Ascending aorta (tissue), 2 donors: ENCODE measurements around the gene TNFRSF8. TPM values are rescaled to one million over a fixed set of nuclear protein-coding genes. Genes with fewer than 3 reads are reported as not detected.
"Not testable (repeated sequence)": the region's sequence is repeated elsewhere in the genome, so short reads cannot be mapped to it uniquely, and the experiment has no call there.

Experiments used
- DNase-seq, 2 donors: peaks; one replicate each; pipeline ENCODE4 v3.0.0-alpha.2; 2019; ENCODE audit warnings: low spot score in 2 of 2
- H3K27ac ChIP-seq, 2 donors: fragments of 200-600 bp; sonication (generic); one replicate each; pipeline ENCODE4 v1.5.1; 2016 to 2017; ENCODE audit warnings: mild to moderate bottlenecking in 1 of 2
- H3K27me3 ChIP-seq: fragments of 200-600 bp; sonication (generic); one replicate; pipeline ENCODE4 v1.5.1; 2017
- H3K36me3 ChIP-seq, 2 donors: fragments of 200-600 bp; sonication (generic); one replicate each; pipeline ENCODE4 v1.5.1; 2016
- H3K4me1 ChIP-seq, 2 donors: fragments of 200-600 bp; sonication (generic); one replicate each; pipeline ENCODE4 v1.5.1; 2016 to 2017; ENCODE audit warnings: mild to moderate bottlenecking in 1 of 2
- H3K4me3 ChIP-seq, 2 donors: fragments of 200-600 bp; sonication (generic); one replicate each; pipeline ENCODE4 v1.5.1; 2016 to 2017; ENCODE audit warnings: mild to moderate bottlenecking in 1 of 2
- H3K9me3 ChIP-seq, 2 donors: fragments of 200-600 bp; sonication (generic); one replicate each; pipeline ENCODE4 v1.5.1; 2016
- CTCF ChIP-seq, 3 experiments: fragments of 200-600 bp in 2 of 3; fragments of 450-650 bp in 1 of 3; sonication (generic) in 2 of 3; IDR thresholded peaks; one replicate each; pipeline ENCODE4 v1.5.1; 2016 to 2019; ENCODE audit warnings: antibody characterized with exemption in 3 of 3, mild to moderate bottlenecking in 1 of 3, moderate library complexity in 1 of 3
- intact Hi-C: fragments of 100-400 bp; cut with DNase I; formaldehyde crosslinking; loops from one replicate; pipeline ENCODE4 v1.15.1; 2023
- total RNA-seq: library from RNA; depleted of rRNA; stranded (reverse); fragments of >200 nt; gene quantifications from one replicate; pipeline ENCODE4 v1.1.0, GENCODE V29; 2016

TNFRSF8 gene
- total RNA-seq, 1 donor from 2014 or later = 22.8 TPM

DNA sequence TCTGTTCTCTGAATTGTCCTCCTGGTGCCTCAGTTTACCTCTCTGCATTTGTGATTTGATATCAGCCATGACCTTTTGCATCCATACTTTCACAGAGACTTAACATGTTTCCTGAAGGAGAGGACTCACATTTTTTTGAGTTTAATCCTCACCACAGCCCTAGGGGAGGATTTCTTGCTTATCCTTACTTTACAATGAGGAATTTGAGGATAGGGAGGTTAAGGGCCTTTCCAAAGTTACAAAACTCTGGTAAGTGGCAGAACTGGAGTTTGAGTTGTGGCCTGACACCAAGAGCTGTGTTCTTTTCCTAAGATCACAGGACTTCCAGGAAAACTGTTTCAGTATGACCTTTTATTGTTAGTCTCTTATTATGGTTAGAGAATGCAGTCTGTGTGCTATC, 34.2 kb downstream of the TNFRSF8 start:
- Histone ChIP-seq H3K4me3 (no peak overlapping the region), H3K36me3 (no peaks in the 10 kb centered on the region), H3K27me3 (no peaks in the 10 kb centered on the region), H3K4me1 (no peaks in the 10 kb centered on the region), H3K27ac (no peak overlapping the region), H3K9me3 (no peaks in the 10 kb centered on the region)
- DNase-seq = no peak
- no peak for TF ChIP-seq CTCF (IDR thresholded peaks at IDR 0.05)
- intact Hi-C loops = no loop called here

DNA sequence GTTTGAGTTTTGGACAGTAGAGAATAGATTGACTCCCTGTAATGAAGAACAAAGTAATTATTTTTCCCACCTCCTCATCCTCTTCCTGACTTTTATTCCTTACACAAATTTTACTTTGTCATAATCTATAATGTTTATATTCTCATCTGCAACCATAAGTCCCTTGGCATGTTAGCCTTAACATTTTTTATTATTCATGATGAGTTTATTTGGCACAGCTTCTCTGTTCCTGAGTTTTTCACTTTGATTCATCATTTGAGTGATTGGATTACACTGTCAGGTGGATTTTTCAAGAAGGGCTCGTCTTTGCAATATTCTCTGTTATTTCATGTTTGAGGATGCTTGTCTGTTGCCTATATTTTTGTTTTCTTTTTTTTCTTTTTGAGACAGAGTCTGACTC, 35.7 kb downstream of the TNFRSF8 start:
- Histone ChIP-seq H3K9me3 (no peaks in the 10 kb centered on the region), H3K4me1 (no peaks in the 10 kb centered on the region), H3K27me3 (no peaks in the 10 kb centered on the region), H3K36me3 (no peaks in the 10 kb centered on the region), H3K27ac (no peak overlapping the region), H3K4me3 (no peak overlapping the region)
- DNase-seq = no peak
- TF ChIP-seq CTCF (IDR thresholded peaks at IDR 0.05) = no peak
- intact Hi-C loops = no loop called here

GRCh38 chr1:12099610-12100009, 36.5 kb downstream of the TNFRSF8 start:
- no peaks in the 10 kb centered on the region for H3K9me3 ChIP-seq
- intact Hi-C loops = no loop called here
- no peaks in the 10 kb centered on the region for H3K36me3 ChIP-seq
- H3K27me3 ChIP-seq = no peaks in the 10 kb centered on the region
- H3K4me1 ChIP-seq = no peaks in the 10 kb centered on the region
- no peak overlapping the region for H3K4me3 ChIP-seq
- no peak for DNase-seq
- no peak overlapping the region for H3K27ac ChIP-seq
- TF ChIP-seq CTCF (IDR thresholded peaks at IDR 0.05) = no peak

- Histone ChIP-seq H3K4me1 (no peaks in the 10 kb centered on the region), H3K4me3 (no peak overlapping the region), H3K27ac (no peak overlapping the region), H3K36me3 (no peaks in the 10 kb centered on the region), H3K27me3 (no peaks in the 10 kb centered on the region), H3K9me3 (no peaks in the 10 kb centered on the region)
- DNase-seq = no peak
- no peak for TF ChIP-seq CTCF (IDR thresholded peaks at IDR 0.05)
- intact Hi-C loops = no loop called here
Observed at GRCh38 chr1:12100071-12100470, 37.0 kb downstream of the TNFRSF8 start.

DNA sequence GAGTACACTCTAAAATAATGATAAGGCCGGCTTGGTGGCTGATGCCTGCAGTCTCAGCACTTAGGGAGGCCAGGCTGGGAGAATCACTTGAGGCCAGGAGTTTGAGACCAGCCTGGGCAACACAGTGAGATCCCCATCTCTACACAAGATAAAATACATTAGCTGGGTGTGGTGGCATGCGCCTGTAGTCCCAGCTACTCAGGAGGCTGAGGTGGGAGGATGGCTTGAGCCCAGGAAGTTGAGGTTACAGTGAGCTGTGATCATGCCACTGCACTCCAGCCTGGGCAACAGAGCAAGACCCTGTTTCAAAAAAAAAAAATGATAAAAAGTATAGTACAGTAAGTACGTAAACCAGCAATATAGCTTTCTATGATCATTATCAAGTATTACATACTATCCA, 38.0 kb downstream of the TNFRSF8 start:
- H3K27me3 ChIP-seq, intact Hi-C loops, H3K27ac ChIP-seq, H3K4me3 ChIP-seq, H3K36me3 ChIP-seq, DNase-seq, H3K4me1 ChIP-seq, H3K9me3 ChIP-seq: not testable (repeated sequence)

DNA sequence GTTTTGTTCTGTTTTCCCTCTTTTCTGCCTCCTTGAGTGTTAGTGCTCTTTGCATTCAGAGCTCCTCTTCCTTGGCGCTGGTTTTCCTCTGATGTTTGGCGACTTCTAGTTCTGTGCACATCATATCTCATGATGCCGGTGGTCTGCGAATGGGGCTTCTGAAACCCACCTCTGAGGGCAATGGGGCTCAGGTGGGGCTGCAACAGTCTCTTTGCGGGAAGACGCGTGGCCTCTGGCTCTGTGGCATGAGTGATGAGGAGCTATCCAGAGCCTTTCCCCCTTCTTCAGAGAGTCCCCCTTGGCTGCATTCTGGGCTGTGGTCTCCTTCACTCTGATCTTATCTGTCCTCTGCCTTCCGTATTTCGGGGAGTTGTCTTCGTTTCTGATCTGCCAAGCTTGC, 39.0 kb downstream of the TNFRSF8 start:
- intact Hi-C loops = no loop called here

More for the DNA sequence above, 39.0 kb downstream of the TNFRSF8 start:
- Histone ChIP-seq H3K4me1 (no peaks in the 10 kb centered on the region), H3K36me3 (no peaks in the 10 kb centered on the region), H3K27ac (no peak overlapping the region), H3K27me3 (no peaks in the 10 kb centered on the region), H3K4me3 (no peak overlapping the region), H3K9me3 (no peaks in the 10 kb centered on the region)
- no peak for TF ChIP-seq CTCF (IDR thresholded peaks at IDR 0.05)
- DNase-seq = no peak
